Peyer's patch (tissue), 4 donors: ENCODE results near the gene KLF4. TPM values are rescaled to one million over a fixed set of nuclear protein-coding genes. Genes with fewer than 3 reads are reported as not detected.

Experiments used
- DNase-seq, 3 donors: peaks; one replicate each; pipeline ENCODE4 v3.0.0-alpha.2; 2017 to 2019
- H3K27ac ChIP-seq, 4 donors: fragments of 200-600 bp; sonication (generic); one replicate each; pipeline ENCODE4 v1.5.1; 2016 to 2019
- H3K27me3 ChIP-seq, 2 donors: fragments of 200-600 bp; sonication (generic); one replicate each; pipeline ENCODE4 v1.5.1; 2019
- H3K36me3 ChIP-seq, 3 donors: fragments of 200-600 bp; sonication (generic); one replicate each; pipeline ENCODE4 v1.5.1; 2016 to 2019
- H3K4me1 ChIP-seq, 4 donors: fragments of 200-600 bp; sonication (generic); one replicate each; pipeline ENCODE4 v1.5.1; 2016 to 2019
- H3K4me3 ChIP-seq, 4 donors: fragments of 200-600 bp; sonication (generic); 1 replicate in 3 of 4; 2 replicates in 1 of 4; pipeline ENCODE4 v1.5.1; 2016 to 2019; ENCODE audit warnings: mild to moderate bottlenecking in 1 of 4
- H3K9me3 ChIP-seq, 4 donors: fragments of 200-600 bp; sonication (generic); one replicate each; pipeline ENCODE4 v1.5.1; 2016 to 2019; ENCODE audit warnings: mild to moderate bottlenecking in 1 of 4
- CTCF ChIP-seq, 6 experiments: fragments of 450-650 bp in 4 of 6; fragments of 200-600 bp in 2 of 6; sonication (generic) in 1 of 6; IDR thresholded peaks; one replicate each; pipeline ENCODE4 v1.5.1; 2017 to 2019; ENCODE audit warnings: antibody characterized with exemption in 6 of 6, mild to moderate bottlenecking in 3 of 6, moderate library complexity in 1 of 6
- POLR2A ChIP-seq, 2 donors: fragments of 450-650 bp; IDR thresholded peaks; one replicate each; pipeline ENCODE4 v1.5.1; 2017; ENCODE audit warnings: antibody characterized with exemption in 2 of 2, mild to moderate bottlenecking in 2 of 2, moderate library complexity in 2 of 2
- total RNA-seq, 4 donors: library from RNA; depleted of rRNA; stranded (reverse); fragments of >200 nt; gene quantifications; one replicate each; pipeline ENCODE4 v1.1.0, GENCODE V29; 2016

Gene KLF4
- 100 to 1,000 TPM in 3 of 4 donors, 10 to 100 TPM in 1; 83.3 to 197 (median 165) TPM for total RNA-seq

GRCh38 chr9:107489687-107490605 lies at the start of gene KLF4:
Gene KLF4, minus strand, starts transcription at chr9:107489769. Its CDS starts 597 bp downstream, at chr9:107489172.
- peak within 1 kb of the TSS; percentile 70 to 97 (median 92) for H3K27ac ChIP-seq
- no peaks in the 10 kb centered on the region for H3K27me3 ChIP-seq
- peaks cover 0 to 30% (median 0%) of the 10 kb centered on the region in 3 donors for H3K36me3 ChIP-seq
- DNase-seq: peak; percentile 59 to 96 (median 93)
- peaks cover 0 to 22% (median 3%) of the 10 kb centered on the region in 4 donors for H3K4me1 ChIP-seq
- TF ChIP-seq CTCF (IDR thresholded peaks at IDR 0.05) (peak in 2 of 6 experiments; percentile 9 to 11), POLR2A (IDR thresholded peaks at IDR 0.05) (peak; percentile 78 to 86)
- no peaks in the 10 kb centered on the region for H3K9me3 ChIP-seq
- peak within 1 kb of the TSS; percentile 53 to 89 (median 76) for H3K4me3 ChIP-seq

- H3K36me3 ChIP-seq: no peaks in the 10 kb centered on the region
- no peak for DNase-seq
- H3K4me1 ChIP-seq: no peaks in the 10 kb centered on the region
- no peak for TF ChIP-seq POLR2A (IDR thresholded peaks at IDR 0.05)
- TF ChIP-seq CTCF (IDR thresholded peaks at IDR 0.05): no peak
- no peaks in the 10 kb centered on the region for H3K27me3 ChIP-seq
- H3K4me3 ChIP-seq: no peak overlapping the region
- no peak overlapping the region for H3K27ac ChIP-seq
- H3K9me3 ChIP-seq: no peaks in the 10 kb centered on the region
These were observed 46.9 kb upstream of the KLF4 start for GRCh38 chr9:107536462-107536861.

- Histone ChIP-seq H3K36me3 (no peaks in the 10 kb centered on the region), H3K9me3 (no peaks in the 10 kb centered on the region), H3K4me1 (no peaks in the 10 kb centered on the region), H3K27ac (no peak overlapping the region), H3K27me3 (no peaks in the 10 kb centered on the region), H3K4me3 (no peak overlapping the region)
- DNase-seq: no peak
- TF ChIP-seq POLR2A (IDR thresholded peaks at IDR 0.05) (no peak), CTCF (IDR thresholded peaks at IDR 0.05) (no peak)
These were observed 45.0 kb upstream of the KLF4 start for GRCh38 chr9:107534510-107535078.

GRCh38 chr9:107530679-107531078 lies 41.1 kb upstream of the KLF4 start:
- H3K27me3 ChIP-seq: no peaks in the 10 kb centered on the region
- H3K36me3 ChIP-seq: no peaks in the 10 kb centered on the region
- H3K9me3 ChIP-seq: no peaks in the 10 kb centered on the region
- DNase-seq: no peak
- no peak overlapping the region for H3K4me3 ChIP-seq
- no peak overlapping the region for H3K27ac ChIP-seq
- TF ChIP-seq CTCF (IDR thresholded peaks at IDR 0.05): no peak
- no peaks in the 10 kb centered on the region for H3K4me1 ChIP-seq

GRCh38 chr9:107528686-107529085 lies 39.1 kb upstream of the KLF4 start:
- Histone ChIP-seq H3K36me3 (no peaks in the 10 kb centered on the region), H3K4me1 (no peaks in the 10 kb centered on the region), H3K9me3 (no peaks in the 10 kb centered on the region), H3K4me3 (no peak overlapping the region), H3K27ac (no peak overlapping the region), H3K27me3 (no peaks in the 10 kb centered on the region)
- TF ChIP-seq POLR2A (IDR thresholded peaks at IDR 0.05) (no peak), CTCF (IDR thresholded peaks at IDR 0.05) (no peak)
- DNase-seq: no peak
